Upper lobe of left lung (tissue), 4 donors: ENCODE results near the gene ACSM2A.

Source experiments
- EP300 ChIP-seq, 4 donors: sonication (generic); formaldehyde crosslinking; IDR thresholded peaks; one replicate each; pipeline ENCODE4 v1.5.1; 2017; ENCODE audit warnings: antibody characterized with exemption in 4 of 4, control low read depth in 2 of 4
- TF ChIP-seq, protein P1 (sequence below), 6 experiments: fragments of 450-650 bp in 4 of 6; fragments of 200-600 bp in 2 of 6; sonication (generic) in 2 of 6; IDR thresholded peaks; one replicate each; pipeline ENCODE4 v1.5.1; 2016 to 2019; ENCODE audit warnings: antibody characterized with exemption in 6 of 6

DNA sequence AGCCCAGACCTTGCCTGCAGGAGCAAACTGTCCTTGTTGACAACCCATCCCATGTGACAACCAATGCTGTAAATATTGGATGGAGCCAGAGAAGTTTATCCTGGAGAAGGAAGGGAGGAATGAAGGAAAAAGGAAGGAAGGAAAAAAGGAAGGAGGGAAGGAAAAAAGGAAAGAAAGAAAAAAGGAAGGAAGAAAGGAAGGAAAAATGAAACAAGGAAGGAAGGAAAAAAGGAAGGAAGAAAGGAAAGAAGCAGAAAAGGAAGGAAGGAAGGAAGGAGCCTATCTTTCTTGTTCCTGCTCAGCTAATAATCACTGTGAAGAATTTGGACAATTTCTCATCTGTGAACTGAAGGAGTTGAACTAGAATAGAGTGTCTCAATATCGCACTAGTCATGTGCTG, 68.8 kb downstream of the ACSM2A start:
- TF ChIP-seq EP300 (IDR thresholded peaks at IDR 0.05) = no peak
- TF ChIP-seq, protein P1, sequence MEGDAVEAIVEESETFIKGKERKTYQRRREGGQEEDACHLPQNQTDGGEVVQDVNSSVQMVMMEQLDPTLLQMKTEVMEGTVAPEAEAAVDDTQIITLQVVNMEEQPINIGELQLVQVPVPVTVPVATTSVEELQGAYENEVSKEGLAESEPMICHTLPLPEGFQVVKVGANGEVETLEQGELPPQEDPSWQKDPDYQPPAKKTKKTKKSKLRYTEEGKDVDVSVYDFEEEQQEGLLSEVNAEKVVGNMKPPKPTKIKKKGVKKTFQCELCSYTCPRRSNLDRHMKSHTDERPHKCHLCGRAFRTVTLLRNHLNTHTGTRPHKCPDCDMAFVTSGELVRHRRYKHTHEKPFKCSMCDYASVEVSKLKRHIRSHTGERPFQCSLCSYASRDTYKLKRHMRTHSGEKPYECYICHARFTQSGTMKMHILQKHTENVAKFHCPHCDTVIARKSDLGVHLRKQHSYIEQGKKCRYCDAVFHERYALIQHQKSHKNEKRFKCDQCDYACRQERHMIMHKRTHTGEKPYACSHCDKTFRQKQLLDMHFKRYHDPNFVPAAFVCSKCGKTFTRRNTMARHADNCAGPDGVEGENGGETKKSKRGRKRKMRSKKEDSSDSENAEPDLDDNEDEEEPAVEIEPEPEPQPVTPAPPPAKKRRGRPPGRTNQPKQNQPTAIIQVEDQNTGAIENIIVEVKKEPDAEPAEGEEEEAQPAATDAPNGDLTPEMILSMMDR (IDR thresholded peaks at IDR 0.05) = no peak
